WTC11 (cell line): ENCODE measurements around the gene IDH3B.

ENCODE experiments used
- ATF3 ChIP-seq: sonication (generic); formaldehyde crosslinking; conservative IDR thresholded peaks from 2 replicates; pipeline ENCODE4 v1.8.1; 2022; ENCODE audit warnings: mild to moderate bottlenecking, missing genetic modification reagents
- CTCF ChIP-seq: fragments of 200-600 bp; IDR thresholded peaks from 2 replicates; pipeline ENCODE4 v1.8.0; 2022; ENCODE audit warnings: antibody characterized with exemption
- ELF4 ChIP-seq: sonication (generic); formaldehyde crosslinking; IDR thresholded peaks from 2 replicates; pipeline ENCODE4 v1.8.1; 2022; ENCODE audit warnings: low read depth, mild to moderate bottlenecking, moderate library complexity, missing genetic modification reagents
- GTF2I ChIP-seq: fragments of 250-450 bp; sonication (Bioruptor Pico); conservative IDR thresholded peaks from 2 replicates; pipeline ENCODE4 v1.4.0; 2021; ENCODE audit warnings: mild to moderate bottlenecking
- MLX ChIP-seq: sonication (generic); formaldehyde crosslinking; IDR thresholded peaks from 2 replicates; pipeline ENCODE4 v1.8.1; 2023; ENCODE audit warnings: mild to moderate bottlenecking, missing genetic modification reagents, moderate library complexity

GRCh38 chr20:2694008-2694471 is 30.0 kb upstream of the IDH3B start:
- TF ChIP-seq CTCF: no peak
- no peak for TF ChIP-seq GTF2I
- TF ChIP-seq MLX (CRISPR knock-in tag): no peak
- no peak for TF ChIP-seq ATF3 (CRISPR knock-in tag)
- TF ChIP-seq ELF4 (CRISPR knock-in tag): no peak
